PC-9 (cell line): ENCODE measurements around the gene LHX8.

Source experiments
- EZH2 ChIP-seq: fragments of 200-600 bp; sonication (generic); IDR thresholded peaks from 2 replicates; pipeline ENCODE4 v1.8.0; 2017; ENCODE audit warnings: antibody characterized with exemption, low read depth
- TF ChIP-seq, protein P1 (sequence below): fragments of 200-600 bp; sonication (generic); conservative IDR thresholded peaks from 2 replicates; pipeline ENCODE4 v1.6.1; 2017; ENCODE audit warnings: mixed run types, antibody characterized with exemption, mild to moderate bottlenecking, moderate library complexity

DNA sequence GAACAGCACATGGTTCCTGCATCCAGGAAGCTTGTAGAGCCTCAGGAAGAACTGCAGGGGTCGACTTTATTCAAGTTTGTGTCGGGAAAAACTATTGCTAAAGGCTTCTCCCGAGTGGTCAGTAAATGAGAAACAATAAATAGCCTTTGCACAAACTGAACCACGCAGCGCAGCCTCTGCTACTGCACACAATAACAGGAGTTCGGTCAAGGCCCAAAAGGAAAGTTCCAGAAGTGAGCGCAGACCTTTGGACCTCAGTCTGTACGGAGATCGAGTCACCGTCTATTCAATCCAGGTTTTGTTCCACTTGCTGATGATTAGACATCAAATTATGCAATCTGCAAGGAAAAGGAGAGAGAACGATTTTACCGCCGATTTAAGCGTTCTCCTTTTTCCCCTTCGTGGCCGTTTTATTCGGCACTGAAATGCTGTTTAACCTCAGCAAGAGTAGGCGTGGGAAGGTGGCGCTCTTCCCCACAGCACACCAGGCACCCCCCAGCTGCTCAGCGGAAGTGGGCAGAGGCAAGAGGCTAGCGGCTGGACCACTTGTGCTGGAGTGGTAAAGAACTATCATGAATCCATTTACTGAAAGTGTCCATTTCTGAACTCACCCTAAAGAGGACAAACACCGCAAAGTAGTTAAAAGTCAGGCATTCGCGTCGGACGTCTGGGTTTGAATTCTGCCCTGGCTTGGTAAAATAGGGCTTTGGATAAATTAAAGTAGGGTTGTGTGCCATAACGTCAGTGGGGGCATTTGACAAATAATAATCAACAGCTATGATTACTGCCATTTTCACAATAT is 6.1 kb upstream of the LHX8 start:
- TF ChIP-seq, protein P1, sequence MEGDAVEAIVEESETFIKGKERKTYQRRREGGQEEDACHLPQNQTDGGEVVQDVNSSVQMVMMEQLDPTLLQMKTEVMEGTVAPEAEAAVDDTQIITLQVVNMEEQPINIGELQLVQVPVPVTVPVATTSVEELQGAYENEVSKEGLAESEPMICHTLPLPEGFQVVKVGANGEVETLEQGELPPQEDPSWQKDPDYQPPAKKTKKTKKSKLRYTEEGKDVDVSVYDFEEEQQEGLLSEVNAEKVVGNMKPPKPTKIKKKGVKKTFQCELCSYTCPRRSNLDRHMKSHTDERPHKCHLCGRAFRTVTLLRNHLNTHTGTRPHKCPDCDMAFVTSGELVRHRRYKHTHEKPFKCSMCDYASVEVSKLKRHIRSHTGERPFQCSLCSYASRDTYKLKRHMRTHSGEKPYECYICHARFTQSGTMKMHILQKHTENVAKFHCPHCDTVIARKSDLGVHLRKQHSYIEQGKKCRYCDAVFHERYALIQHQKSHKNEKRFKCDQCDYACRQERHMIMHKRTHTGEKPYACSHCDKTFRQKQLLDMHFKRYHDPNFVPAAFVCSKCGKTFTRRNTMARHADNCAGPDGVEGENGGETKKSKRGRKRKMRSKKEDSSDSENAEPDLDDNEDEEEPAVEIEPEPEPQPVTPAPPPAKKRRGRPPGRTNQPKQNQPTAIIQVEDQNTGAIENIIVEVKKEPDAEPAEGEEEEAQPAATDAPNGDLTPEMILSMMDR = no peak
- TF ChIP-seq EZH2 = no peak
